ENCODE data around the gene KIF27.
"Not testable (repeated sequence)": the region's sequence is repeated elsewhere in the genome, so short reads cannot be mapped to it uniquely, and the experiment has no call there.

DNA sequence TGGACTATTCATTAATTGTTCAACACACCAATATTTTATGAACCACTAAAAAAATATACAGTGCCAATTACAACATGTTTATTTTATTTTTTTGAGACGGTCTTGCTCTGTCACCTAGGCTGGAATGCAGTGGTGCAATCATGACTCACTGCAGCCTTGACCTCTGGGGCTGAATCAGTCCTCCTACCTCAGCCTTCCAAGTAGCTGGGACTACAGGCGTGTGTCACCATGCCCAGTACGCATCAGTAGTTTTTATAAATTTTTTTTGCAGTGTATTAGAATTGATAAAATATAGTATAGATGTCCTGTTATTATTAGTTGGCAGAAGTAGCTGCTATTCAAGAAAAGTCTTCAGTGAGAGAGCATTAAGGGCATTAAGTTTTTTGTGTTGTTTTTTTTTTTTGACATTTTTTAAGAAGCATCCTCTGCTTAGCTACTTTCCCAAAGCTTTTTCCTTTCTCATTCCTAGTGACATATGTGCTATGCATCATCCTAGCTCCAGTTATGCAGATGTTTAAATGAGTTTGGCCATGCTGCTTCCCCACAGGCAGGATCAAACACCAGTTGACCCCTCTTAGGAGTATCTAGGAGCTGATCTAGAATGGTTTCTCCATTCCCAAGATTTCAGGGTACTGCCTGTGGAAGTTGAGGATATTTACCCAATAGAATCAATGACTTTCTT, 35.5 kb downstream of the KIF27 start:
- TF ChIP-seq POLR2A (IDR thresholded peaks at IDR 0.05; ENCODE audit: low read depth, low read length); POLR2AphosphoS5 (IDR thresholded peaks at IDR 0.05; ENCODE audit: low read depth, low read length); TAF1 (IDR thresholded peaks at IDR 0.05; ENCODE audit: borderline replicate concordance, low read depth, low read length): not testable (repeated sequence)

All from GM12892 (cell line).